AG09319 (cell line): ENCODE results near the gene EHF.

Experiments
- DNase-seq: peaks from one replicate; pipeline ENCODE4 v3.0.0-alpha.2; 2010; ENCODE audit warnings: low read depth; ENCODE audit errors: extremely low read depth
- CTCF ChIP-seq: IDR thresholded peaks from 2 replicates; pipeline ENCODE4 v1.5.1; 2011; ENCODE audit warnings: low read depth, mild to moderate bottlenecking, inconsistent platforms, low read length, moderate library complexity

Gene EHF

GRCh38 chr11:34639545-34639944, 18.7 kb downstream of the EHF start:
- no peak for TF ChIP-seq CTCF
- DNase-seq, result no peak

GRCh38 chr11:34640050-34640923, 19.4 kb downstream of the EHF start:
- DNase-seq, result no peak
- TF ChIP-seq CTCF, result no peak

GRCh38 chr11:34640924-34641275, 20.0 kb downstream of the EHF start:
- no peak for DNase-seq
- no peak for TF ChIP-seq CTCF

- DNase-seq, result no peak
These were observed 20.6 kb downstream of the EHF start for GRCh38 chr11:34641456-34641855.

GRCh38 chr11:34642001-34642554, 21.2 kb downstream of the EHF start:
- no peak for DNase-seq
- no peak for TF ChIP-seq CTCF

More at GRCh38 chr11:34641456-34641855, 20.6 kb downstream of the EHF start:
- no peak for TF ChIP-seq CTCF

- no peak for DNase-seq
- TF ChIP-seq CTCF, result no peak
These were observed 22.0 kb downstream of the EHF start for GRCh38 chr11:34642873-34643272.

- TF ChIP-seq CTCF, result no peak
- no peak for DNase-seq
These were observed 22.4 kb downstream of the EHF start for GRCh38 chr11:34643311-34643710.
